Ramos (cell line): Measurements from ENCODE around the gene VEGFA.

Experiments
- in situ Hi-C: fragments of 300-500 bp; cut with MboI; formaldehyde crosslinking; loops from one replicate; pipeline ENCODE4 v1.14.3; 2022; ENCODE audit warnings: low sequenced_read_pairs; ENCODE audit not compliant: unreplicated experiment

Gene VEGFA

GRCh38 chr6:43833996-43834390 lies 64.0 kb downstream of the VEGFA start:
- in situ Hi-C loops: no loop called here

GRCh38 chr6:43834528-43835155 lies 64.6 kb downstream of the VEGFA start:
- in situ Hi-C loops: no loop called here

DNA sequence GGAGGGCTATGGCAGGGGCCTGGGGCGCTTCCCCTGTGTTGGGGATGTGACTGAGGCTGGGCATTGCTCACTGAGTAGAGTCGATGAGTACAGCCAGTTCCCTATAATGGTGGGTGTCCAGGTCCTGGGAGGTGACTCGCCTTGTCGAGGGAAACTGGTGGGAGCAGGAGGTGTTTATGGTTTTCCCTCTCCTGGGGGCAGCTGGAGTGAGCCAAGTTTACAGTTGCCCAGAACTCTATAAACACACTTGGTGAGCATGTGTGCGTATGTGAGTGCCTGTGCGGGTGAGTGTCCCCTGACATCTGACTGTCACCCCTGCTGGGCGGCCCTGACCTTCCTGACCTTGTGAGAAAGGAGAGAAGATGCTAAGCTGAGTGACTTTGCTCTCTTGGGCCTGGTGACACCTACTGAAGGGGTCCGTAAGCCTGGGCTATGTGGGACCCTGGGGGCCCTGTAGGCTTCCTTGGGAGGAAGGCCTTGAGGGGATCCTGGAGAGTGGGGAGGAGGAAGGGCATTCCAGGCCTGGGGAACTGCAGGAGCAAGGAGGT lies 65.9 kb downstream of the VEGFA start:
- in situ Hi-C loops: no loop called here
